ENCODE measurements around the gene DGAT2. TPM values are rescaled to one million over a fixed set of nuclear protein-coding genes. Genes with fewer than 3 reads are reported as not detected.

DGAT2 gene
- total RNA-seq, 1 donor from 2014 or later, result 0.62 TPM

DNA sequence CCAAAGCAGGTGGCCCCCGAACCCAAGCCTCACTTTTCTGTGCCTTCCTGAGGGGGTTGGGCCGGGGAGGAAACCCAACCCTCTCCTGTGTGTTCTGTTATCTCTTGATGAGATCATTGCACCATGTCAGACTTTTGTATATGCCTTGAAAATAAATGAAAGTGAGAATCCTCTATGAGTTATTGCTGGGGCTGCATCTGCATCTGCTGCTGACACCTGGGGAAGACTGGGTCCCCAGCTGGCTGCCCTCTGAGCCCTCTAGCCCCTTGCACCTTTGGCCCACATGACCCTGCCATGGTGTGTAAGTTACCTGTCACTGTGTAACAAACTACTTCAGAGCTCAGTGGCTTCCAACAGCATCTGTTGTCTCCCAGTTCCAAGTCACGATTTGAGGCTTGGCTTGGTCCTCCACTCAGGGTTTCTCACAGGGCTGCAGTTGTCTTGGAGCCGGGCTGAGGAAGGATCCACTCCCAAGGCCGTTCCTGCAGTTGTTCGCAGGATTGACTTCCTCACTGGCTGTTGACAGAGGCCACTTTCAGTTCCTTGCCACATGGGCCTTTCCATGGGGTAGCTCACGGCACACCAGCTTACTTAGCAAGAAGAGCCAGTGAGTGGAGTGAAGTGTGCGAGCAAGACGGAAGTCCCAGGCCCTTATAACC lies 32.9 kb downstream of the DGAT2 start:
- DNase-seq, result no peak

DNA sequence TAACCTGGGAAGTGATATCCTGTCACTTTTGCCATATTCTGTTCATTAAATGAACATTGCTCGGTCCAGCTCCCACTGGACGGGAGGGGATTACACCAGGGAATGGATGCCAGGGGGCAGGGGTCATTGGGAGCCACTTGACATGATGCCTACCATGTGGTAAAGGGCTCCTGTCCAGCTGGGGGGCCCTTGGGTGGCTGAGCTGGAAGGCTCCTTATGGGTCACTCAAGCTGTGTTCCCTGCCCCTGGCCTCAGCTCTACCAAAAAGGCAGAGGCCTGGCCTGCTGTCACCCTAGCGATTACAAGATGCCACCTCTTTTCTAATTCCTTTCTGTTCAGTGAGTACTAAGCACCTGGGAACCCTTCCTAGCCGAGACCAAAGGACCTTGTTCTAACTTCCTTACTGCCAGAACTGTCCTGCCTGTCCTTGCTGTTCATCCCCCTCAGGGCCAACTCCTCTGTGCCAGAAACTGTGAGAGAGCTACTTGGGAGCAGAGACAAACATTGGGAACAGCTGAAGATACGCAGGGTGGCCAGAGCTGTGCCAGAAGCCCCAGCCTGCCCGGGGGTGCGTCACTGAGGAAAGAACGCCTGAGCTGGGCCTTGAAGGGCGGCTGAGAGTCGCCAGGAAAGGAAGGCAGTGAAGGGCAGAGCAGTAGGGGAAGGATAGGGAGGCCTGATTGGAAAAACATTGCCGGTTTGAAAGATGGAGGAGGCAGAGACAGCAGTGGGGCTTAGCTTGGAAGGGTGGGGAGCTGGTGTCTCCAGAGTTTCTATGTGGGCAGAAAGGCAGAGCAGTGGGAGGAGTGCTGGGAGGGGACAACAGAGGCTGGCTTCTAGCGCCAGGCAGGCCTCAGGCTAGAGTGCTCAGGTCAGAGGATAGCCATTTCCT lies 33.7 kb downstream of the DGAT2 start:
- DNase-seq, result no peak

DNA sequence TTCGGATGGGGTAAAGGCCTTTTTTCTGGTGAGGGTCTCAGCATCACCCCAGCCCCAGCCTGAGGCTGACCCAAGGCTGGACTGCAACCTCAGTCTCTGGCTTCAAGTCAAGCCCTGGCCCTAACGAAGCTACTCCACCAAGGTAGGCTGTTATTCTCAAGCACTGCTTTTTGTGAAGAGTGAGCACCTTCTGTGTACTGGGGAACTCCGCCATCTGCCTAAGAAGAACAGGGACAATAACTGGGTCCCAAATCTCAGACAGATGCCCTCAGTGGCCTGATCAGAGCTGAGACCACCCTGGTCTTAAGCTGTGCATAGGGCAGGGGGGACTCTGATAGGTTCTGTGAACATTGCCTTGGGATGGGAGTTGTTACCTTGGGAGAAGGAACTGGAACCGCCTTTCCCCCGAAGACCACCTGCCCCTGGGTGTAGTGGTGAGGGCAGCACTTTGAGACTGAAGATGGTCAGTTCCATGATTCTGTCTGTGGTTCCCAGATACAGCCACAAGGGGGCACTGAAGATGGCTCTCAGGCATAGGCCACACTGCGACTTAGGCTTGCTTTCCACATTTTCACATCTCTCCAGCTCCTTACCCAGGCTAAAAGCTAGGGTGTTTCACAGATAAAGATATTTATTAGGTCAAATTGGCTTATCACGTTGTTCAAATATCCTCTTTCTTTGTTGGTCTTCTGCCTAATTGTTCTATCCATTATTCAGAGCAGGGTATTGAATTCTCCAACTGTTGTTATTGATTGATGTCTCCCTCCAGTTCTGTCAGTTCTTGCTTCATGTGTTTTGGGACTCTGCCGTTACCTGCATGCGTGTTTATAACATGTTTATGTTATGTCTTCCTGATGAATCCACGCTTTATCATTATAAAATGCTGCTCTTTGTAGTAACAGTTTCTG lies 34.6 kb downstream of the DGAT2 start:
- DNase-seq, result peak; percentile 86

DNA sequence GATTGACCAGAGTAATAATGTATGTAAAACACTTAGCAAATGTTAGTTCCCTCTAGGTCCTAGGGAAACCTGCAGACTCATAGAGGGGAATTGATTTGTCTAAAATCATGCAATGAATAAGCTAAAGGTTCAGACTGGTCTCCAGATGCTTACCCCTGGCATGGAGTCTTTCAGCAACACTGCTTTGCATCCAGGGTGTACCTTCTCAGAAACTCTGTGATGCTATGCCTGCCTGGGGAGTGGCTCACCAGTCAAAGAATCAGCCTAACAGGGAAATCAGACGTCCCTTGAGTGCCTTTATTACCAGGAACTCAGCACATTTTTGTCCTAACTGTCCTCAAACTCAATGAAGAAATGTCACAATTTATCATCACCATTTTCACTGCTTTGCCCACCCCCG lies 40.5 kb downstream of the DGAT2 start:
- no peak for DNase-seq

DNA sequence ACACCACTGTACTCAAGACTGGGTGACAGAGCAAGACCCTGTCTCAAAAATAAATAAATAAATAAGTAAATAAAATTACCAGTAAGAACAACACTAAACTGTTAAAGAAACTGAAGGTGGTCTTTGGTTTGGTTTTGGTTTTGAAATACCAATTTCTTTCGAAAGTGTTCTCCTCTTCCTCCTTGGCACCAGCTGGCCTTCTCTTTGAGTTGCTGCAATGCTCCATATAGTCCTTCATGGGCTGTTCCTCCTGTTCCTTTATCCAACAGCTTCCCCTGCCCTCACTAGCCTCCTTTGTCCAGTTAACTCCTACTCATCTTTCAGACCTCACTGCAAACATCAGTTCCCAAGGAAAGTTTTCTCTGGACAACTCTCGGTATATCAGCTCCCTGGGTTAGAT lies 41.4 kb downstream of the DGAT2 start:
- DNase-seq, result no peak

DNA sequence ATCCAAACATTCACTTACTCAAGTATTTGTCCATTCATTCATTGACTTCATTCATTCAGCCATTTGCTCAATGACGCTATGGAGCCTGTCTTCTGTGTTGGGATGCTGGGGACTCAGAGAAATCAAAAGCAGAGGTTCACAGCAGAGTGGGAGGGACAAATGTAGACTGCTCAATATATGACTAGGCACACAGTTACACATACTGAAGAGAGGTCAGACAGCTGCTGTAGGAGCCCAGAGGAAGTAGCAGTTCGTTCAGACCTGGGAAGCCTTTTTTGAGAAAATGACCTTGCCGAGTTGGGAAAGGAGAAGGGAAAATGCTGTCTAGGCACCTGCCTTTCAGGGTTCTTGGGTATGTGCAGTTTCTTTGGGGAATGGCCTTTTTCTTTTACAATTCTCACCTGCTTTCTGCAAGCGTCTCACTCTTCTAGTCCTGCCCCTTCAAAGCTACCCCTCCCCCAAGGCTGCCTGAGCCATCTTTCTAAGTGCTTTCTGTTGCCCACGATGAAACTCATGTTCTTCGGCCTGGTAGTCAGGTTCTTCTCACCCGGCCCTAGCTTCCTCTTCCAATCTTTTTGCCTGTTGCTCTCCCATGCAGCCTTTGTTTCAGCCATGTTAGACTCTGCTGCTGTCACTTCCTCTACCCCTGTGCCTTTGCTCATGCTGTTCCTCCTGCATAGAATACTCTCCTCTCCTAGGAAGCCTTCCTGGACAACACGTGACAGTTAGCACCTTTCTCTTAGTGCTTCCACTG lies 42.2 kb downstream of the DGAT2 start:
- DNase-seq, result no peak

DNA sequence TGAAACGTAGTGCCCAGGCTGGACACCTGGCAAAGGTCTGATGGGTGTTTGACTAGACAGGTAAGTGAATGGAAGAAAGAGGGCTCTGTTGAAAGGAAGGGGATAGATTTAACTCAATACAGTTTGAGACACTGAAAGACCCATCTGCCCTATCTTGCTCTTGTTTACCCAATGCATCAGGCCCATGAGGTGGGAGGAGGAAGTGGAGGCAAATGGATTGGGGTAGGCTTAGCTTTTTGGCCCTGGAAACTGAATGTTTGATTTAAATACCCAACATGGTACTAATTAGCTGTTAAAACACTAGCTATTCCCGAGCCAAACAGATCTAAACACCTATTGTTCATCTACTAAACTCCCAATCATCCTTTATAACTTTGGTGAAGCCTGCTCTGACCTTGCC lies 42.9 kb downstream of the DGAT2 start:
- no peak for DNase-seq

DNA sequence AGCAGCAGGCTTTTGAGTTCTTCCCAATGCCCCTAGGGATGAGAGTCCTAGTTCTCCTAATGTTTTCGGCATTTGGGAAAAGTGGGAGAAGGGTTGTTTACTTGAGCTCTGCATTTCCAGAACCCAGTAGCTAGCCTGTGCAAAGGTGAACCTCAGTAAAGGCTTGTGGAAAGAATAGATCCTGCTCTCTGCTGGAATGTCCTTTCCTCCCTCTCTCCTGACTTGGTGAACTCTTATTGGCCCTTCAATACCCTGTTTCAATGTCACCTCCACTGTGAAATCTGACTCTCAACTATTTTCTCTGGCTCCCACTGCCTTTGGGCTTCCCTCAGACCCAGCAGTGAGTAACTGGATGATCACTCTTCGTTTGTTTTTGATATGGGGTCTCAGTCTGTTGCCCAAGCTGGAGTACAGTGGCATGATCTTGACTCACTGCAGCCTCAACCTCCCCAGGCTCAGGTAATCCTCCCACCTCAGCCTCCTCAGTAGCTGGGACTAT lies 44.0 kb downstream of the DGAT2 start:
- no peak for DNase-seq

DNA sequence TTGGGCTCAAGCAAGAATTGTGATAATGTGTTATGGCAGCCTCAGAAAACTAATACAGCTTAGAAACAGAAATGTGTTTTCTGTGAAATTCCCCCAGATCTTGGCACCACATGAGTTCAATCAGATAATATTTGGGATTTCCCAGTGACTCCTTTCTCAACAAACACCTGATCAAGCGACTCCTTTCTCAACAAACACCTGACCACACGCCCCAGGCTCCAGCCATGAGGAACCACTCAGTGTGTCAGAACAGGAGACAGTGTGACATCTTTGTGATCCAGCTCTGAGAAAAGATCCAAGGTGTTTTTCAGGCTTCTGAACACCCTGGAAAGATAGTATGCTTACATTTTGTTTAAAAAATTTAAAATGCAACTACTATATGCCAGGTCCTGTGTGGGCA lies 44.5 kb downstream of the DGAT2 start:
- no peak for DNase-seq

DNA sequence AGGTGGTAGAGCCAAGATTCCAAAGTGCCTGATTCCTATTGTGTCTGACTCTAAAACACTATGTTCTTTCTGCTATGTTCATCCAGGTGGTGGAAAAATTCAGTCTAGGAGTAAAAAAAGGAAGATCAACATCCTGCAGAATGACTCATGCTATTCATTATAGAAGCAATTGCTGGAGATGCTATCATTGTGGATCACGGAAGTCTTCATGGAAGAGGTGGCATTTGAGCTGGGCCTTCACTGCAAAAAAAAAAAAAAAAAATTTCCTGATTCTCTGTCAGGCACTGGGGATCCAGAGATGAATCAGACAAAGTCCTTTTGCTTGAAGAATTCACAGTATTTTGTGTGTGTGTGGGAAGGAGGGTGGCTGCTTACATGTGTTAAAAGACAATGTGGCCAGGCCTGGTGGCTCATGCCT lies 45.1 kb downstream of the DGAT2 start:
- no peak for DNase-seq

DNA sequence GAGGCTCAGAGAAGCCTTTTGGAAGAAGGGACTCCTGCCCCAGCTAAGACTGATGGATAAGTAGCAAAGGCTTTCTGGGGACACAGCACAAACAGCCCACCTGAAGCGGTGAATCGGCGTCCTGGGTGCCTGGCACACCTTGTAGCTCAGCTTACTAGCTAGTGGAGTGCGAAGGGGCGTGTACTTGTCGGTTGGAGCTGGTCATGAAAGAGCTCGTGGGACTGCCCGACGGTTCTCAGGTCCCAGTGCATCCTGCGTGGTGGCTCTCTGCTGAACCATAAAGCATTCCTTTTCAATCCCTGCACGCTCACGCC lies 45.7 kb downstream of the DGAT2 start:
- DNase-seq, result no peak

DNA sequence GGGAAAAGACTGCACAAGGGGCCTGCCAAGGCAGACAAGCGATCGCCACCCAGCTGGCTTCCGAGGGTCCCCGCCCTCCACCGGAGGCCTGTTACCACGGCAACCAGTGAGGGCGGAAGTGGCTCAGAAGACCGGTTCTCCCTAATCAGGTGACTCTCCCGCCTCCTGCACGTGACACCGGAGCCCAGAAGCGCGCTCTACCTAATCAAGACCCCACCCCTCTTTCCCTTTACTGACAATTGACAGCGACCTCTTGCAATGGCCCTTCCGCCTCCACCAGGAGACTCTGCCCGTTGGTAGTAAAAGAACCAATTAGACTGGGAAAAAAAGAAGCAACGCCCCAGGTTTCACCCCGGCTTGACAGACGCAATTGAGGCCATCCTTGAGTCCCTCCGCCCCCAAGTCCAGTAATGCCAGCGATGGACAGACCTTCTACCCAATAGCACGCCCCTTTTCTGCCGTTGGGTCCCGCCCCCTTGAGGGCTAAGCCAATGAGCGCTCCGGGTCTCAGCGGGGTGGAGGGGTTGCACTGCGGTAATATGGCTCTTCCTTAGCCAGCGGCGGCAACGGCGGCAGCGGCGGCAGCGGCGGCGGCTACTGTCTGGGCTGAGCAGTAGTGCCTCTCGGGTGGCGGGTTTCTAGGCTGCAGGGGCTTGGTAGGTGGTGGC lies 46.2 kb downstream of the DGAT2 start, which contains the start of gene UVRAG:
UVRAG (plus strand) TSS at position 534 of the 668 bp plus-strand sequence. CDS start 198 bp downstream, outside the sequence.
- DNase-seq, result peak; percentile 100

DNA sequence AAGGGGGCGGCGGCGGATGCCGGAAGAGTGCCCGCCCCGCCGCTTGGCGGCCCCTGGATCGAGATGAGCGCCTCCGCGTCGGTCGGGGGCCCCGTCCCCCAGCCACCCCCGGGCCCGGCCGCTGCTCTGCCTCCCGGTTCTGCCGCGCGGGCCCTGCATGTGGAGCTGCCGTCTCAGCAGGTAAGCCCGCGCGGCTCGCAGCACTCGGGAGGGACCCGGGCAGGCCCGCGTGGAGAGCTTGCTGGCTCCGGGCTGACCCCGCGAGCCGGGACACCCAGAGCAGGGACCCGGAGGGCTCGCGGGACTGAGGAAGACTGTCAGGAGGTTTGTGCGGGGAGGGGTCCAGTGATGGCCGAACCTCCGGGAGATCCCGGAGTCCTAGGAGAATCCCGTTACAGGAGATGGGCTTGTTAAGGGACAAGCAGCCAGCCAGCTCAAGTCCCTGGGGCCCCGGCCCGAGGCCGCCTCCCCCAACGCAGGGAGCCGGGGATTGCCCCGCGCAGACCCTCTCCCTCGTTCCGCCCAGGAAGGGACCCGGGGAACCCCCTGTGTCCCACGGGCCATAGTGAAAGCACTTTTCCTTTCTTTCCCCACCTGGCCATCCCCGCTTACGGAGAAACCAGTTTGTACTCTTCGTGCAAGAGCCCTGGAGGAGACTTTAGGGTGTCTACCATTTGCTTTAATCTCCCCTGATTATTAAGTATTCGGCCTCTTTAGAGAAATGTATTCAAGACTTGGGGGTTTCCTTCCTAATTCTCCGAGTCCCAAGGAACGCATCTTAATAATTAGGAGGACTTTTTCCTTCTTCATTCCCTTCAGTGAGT lies 47.0 kb downstream of the DGAT2 start:
- DNase-seq, result no peak

DNA sequence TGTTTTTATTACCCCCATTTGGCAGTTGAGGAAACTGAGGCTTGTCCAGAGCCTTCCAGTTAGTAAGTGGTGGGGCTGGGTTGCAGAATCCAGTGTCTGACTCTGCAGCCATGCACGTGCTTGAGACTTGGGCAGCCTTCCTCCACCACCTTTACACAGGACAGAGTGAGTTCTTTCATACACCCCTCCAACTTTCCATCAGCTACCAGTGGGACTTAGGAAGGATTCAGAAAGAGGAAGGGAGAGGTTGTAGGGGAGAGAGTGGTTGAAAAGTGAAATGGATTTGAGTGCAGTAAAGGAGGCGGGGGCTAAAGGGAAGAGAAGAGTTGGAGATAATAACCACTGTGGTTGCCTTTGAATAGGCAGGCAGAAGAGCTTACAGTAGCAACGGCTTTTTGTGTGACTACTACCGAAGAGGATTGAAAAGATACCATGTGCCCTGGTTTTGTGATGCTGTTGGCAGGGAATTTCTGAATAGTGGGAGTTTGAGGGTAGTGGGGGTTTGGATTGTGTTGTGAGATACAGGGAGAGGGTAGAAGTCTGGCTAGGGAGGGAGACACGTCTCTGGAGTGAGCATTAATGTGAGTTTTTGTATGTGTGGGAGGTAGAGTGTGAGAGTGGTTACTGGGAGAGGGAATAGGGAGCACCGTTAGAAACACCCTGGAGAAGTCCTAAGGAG lies 48.1 kb downstream of the DGAT2 start:
- DNase-seq, result no peak

DNA sequence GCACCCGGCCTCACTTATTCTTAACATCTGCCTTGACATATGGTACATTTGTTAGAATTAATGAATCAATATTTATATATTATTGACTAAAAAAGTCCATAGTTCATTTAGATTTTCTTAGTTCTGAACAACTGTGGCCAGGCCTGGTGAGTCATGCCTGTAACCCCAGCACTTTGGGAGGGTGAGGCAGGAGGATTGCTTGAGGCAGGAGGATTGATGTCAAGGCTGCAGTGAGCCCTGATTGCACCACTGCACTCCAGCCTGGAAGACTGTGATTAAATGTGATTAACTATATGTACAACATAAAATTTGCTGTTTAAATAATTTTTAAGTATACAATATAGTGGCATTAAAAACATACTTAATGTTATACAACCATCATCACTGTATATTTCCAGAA lies 52.1 kb downstream of the DGAT2 start:
- no peak for DNase-seq

DNA sequence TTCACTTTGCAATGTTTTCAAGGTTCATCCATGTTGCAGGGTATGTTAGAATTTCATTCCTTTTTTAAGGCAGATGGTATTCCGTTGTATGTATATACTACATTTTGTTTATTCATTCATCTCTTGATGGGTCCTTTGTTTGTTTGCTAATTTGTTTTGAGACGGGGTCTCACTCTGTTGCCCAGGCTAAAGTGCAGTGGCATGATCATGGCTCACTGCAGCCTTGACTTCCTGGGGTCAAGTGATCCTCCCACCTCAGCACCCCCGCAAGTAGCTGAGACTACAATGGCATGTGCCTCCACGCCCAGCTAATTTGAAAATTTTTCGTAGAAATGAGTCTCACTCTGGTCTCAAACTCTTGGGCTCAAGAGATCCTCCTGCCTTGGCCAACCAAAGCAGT lies 52.6 kb downstream of the DGAT2 start:
- DNase-seq, result no peak

DNA sequence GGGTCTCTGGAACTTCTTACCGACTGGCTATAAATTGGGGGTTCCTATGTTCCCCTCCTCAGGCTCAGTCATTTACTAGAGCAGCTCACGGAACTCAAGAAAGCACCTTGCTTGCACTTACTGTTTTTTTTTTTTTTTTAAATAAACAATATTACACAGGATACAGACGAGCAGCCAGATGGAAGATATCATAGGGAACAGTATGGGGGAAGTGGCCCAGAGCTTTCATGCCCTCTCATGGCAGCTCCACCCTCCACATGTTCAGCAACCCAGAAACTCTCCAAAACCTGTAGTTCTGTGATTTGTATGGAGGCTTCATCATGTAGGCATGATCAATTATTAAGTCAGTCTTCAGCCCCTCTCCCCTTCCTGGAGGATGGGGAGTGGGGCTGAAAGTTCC lies 54.0 kb downstream of the DGAT2 start:
- DNase-seq, result no peak

DNA sequence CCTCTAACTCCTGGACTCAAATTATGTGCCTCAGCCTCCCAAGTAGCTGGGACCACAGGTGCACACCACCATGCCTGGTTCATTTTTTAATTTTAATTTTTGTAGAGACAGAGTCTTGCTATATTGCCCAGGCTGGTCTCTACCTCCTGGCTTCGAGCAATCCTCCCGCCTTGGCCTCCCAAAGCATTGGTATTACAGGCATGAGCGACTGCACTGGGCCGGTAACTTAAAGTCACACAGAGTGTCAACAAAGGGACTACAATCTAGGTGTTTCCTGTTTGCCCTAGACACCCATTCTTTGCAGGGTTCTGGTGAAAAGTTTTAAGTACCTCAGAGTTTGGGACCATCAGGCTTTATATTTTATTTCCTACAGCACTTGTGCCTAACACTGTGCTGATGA lies 54.8 kb downstream of the DGAT2 start:
- no peak for DNase-seq

DNA sequence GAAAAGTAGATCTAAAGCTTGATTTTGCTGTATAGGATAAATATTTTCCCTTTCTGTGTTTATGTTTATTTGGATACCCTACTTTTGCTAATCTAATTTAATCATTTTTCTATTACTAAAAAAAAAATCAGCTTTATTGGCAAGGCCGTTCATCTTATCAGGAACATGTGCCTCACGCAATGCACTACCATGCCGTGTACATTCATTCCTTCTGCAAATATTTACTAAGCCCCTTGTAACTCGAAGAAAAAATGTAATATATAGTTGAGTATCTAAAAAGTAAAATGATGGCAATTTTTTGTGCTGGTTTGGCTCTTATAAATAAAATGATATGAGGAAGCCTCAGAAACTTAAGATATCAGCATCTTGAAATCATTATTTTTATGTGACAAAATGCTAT lies 55.4 kb downstream of the DGAT2 start:
- no peak for DNase-seq
